Activated CD4-positive, CD25-positive, alpha-beta regulatory T cell treated with anti-CD3 and anti-CD28 coated beads, Interleukin-2, amount 50 U/mL, for 16 hours (primary cell): Measurements from ENCODE around the gene NCF4.

Source experiments
- DNase-seq: peaks from one replicate; pipeline ENCODE4 v3.0.0-alpha.2; 2020; ENCODE audit warnings: low read depth, low spot score

The NCF4 gene

GRCh38 chr22:36838119-36839030 lies 22.4 kb upstream of the NCF4 start:
- no peak for DNase-seq

- DNase-seq: no peak
Measured at GRCh38 chr22:36839356-36840073, 21.3 kb upstream of the NCF4 start.

GRCh38 chr22:36840106-36840505 lies 20.7 kb upstream of the NCF4 start:
- DNase-seq: no peak

- no peak for DNase-seq
Measured at GRCh38 chr22:36846271-36846670, 14.5 kb upstream of the NCF4 start.

DNA sequence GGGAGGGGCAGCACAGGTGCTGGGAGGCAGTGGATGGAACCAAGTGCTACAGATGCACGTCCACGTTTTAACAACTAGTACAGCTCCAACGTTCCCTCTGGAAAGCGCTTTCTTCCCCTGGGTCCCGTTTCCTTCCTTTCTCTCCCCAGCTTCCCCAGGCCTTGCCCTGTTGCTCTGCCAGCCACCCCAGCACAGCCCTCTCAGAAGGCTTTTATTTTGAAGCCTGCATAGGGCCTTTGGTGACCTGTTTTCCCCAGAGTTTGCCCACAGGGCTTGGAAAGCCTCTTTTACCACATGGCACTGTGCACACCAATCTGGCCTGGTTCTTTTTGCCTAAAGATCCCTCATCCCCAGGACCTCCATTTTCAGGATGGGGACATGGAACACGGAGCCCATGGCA lies 13.9 kb upstream of the NCF4 start:
- DNase-seq: no peak

DNA sequence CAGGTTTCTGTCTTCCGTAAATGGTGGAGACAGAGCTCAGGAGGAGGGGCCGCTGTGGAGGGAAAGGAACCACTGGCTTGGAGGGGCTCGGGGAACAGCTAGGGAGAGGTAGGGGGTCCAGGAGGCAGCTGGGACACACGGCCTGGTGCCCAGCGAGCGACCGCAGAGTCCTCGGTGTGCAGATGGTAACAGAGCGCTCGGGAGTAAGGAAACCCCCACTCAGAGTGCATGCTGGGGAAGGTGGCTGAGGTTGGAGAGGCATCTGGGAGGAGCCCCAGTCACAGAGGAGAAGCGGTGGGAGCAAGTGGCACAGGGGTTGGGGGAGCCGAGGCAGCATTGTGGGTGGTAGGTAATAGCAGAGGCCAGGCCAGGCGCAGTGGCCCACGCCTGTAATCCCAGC lies 10.8 kb upstream of the NCF4 start:
- no peak for DNase-seq

- no peak for DNase-seq
Measured at GRCh38 chr22:36850682-36851081, 10.1 kb upstream of the NCF4 start.

GRCh38 chr22:36852056-36852973 lies 8.5 kb upstream of the NCF4 start:
- no peak for DNase-seq

GRCh38 chr22:36853407-36854099 lies 7.3 kb upstream of the NCF4 start:
- DNase-seq: peak; percentile 83

GRCh38 chr22:36855478-36855877 lies 5.3 kb upstream of the NCF4 start:
- DNase-seq: no peak

GRCh38 chr22:36856121-36856791 lies 4.5 kb upstream of the NCF4 start:
- peak; percentile 92 for DNase-seq

DNA sequence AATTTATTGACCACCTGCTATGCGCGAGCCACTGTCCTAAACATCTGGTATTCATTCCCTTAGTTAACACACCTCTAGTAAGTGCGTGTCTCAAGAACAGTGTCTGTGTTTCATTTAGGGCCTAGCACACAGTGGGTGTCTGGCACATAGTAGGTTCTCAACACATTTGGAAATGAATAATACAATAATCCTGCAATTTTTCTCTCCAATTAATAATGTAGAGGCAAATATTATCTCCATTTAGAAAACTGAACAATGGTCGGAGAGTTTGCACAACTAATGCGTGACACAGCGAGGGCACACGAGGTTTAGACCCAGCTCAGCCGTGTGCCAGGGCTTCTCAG lies 4.0 kb upstream of the NCF4 start:
- no peak for DNase-seq

DNA sequence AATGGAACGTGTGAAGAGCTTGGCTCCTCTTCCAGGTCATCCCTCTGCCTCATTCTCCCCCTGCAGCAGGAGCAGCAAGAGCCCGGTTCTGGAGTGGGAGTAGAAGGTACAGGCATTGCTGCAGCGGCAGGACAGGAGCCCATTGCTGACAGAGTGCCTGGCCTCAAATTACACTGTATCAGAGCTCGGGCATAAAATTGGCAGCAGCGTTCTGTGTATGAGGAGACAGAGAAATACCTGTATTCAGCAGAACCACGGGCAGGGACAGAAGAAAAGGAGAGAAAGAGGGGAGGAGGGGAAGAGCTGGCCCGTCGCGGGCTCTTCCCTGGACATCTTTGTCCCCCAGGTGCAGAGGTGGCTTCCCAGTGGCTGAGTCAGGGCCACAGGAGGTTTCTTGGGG lies 2.6 kb upstream of the NCF4 start:
- no peak for DNase-seq

- DNase-seq: no peak
Measured at GRCh38 chr22:36858966-36859365, 1.8 kb upstream of the NCF4 start.

DNA sequence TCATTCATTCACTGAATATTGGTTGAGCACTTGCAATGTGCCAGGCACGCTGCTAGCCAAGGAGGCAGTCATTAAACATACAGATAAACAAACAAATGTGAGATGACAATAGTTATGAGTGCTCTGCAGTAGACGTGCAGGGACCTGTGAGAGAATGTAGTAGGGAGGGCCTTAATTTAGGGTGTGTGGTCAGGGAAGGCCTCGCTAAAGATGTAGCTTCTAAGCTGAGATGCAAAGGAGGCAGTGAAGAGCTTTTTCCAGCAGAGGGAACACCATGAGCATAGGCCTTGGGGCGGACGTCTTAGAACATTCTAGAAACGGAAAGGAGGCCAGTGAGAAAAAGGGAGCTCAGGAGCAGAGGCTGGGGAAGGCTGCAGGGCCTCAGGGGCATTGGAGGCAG lies 789 bp upstream of the NCF4 start:
- DNase-seq: no peak

GRCh38 chr22:36860438-36860820 lies 377 bp upstream of the NCF4 start:
- no peak for DNase-seq

- no peak for DNase-seq
Measured at GRCh38 chr22:36862251-36863242, 1.7 kb downstream of the NCF4 start.

- DNase-seq: no peak
Measured at GRCh38 chr22:36863281-36863680, 2.5 kb downstream of the NCF4 start.

GRCh38 chr22:36863979-36864378 lies 3.2 kb downstream of the NCF4 start:
- no peak for DNase-seq
